AG10803 (cell line): ENCODE data around the gene SYNJ2.

Experiments
- DNase-seq: peaks from one replicate; pipeline ENCODE4 v3.0.0; 2010; ENCODE audit warnings: low read depth
- H3K4me3 ChIP-seq: 2 replicates; pipeline ENCODE4 v1.5.1; 2011; ENCODE audit warnings: mild to moderate bottlenecking, low read length, control low read depth
- CTCF ChIP-seq: conservative IDR thresholded peaks from 2 replicates; pipeline ENCODE4 v1.5.1; 2011; ENCODE audit warnings: mild to moderate bottlenecking, low read length, control low read depth, inconsistent platforms

SYNJ2 gene

GRCh38 chr6:157988700-157989063 is 7.0 kb downstream of the SYNJ2 start:
- no peak for TF ChIP-seq CTCF
- H3K4me3 ChIP-seq = no peak overlapping the region
- DNase-seq = no peak

GRCh38 chr6:157989541-157990289 is 8.1 kb downstream of the SYNJ2 start:
- no peak overlapping the region for H3K4me3 ChIP-seq
- DNase-seq = no peak
- TF ChIP-seq CTCF = no peak

- no peak overlapping the region for H3K4me3 ChIP-seq
- DNase-seq = no peak
- no peak for TF ChIP-seq CTCF
Observed at GRCh38 chr6:157990321-157991066, 8.8 kb downstream of the SYNJ2 start.

GRCh38 chr6:157991067-157991432 is 9.4 kb downstream of the SYNJ2 start:
- DNase-seq = no peak
- no peak overlapping the region for H3K4me3 ChIP-seq

GRCh38 chr6:157993076-157993475 is 11.4 kb downstream of the SYNJ2 start:
- no peak for TF ChIP-seq CTCF
- no peak overlapping the region for H3K4me3 ChIP-seq
- DNase-seq = no peak

More at GRCh38 chr6:157991067-157991432, 9.4 kb downstream of the SYNJ2 start:
- TF ChIP-seq CTCF = no peak

- no peak overlapping the region for H3K4me3 ChIP-seq
- no peak for DNase-seq
- TF ChIP-seq CTCF = no peak
Observed at GRCh38 chr6:157994125-157994795, 12.6 kb downstream of the SYNJ2 start.
